ENCODE results near the gene SLAMF9.

GRCh38 chr1:159961636-159962035 is 7.6 kb upstream of the SLAMF9 start:
- no peak for TF ChIP-seq CTCF (conservative IDR thresholded peaks at IDR 0.05; ENCODE audit: low read depth, low read length)
- no peak for TF ChIP-seq EZH2 (IDR thresholded peaks at IDR 0.05; ENCODE audit: low read length, unreplicated experiment)
- no peak for TF ChIP-seq EZH2phosphoT487 (IDR thresholded peaks at IDR 0.05; ENCODE audit: borderline replicate concordance, low read length)
